ENCODE measurements around the gene VTCN1.
"Not testable (repeated sequence)": the region's sequence is repeated elsewhere in the genome, so short reads cannot be mapped to it uniquely, and the experiment has no call there.

Gene VTCN1, protein sequence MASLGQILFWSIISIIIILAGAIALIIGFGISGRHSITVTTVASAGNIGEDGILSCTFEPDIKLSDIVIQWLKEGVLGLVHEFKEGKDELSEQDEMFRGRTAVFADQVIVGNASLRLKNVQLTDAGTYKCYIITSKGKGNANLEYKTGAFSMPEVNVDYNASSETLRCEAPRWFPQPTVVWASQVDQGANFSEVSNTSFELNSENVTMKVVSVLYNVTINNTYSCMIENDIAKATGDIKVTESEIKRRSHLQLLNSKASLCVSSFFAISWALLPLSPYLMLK

DNA sequence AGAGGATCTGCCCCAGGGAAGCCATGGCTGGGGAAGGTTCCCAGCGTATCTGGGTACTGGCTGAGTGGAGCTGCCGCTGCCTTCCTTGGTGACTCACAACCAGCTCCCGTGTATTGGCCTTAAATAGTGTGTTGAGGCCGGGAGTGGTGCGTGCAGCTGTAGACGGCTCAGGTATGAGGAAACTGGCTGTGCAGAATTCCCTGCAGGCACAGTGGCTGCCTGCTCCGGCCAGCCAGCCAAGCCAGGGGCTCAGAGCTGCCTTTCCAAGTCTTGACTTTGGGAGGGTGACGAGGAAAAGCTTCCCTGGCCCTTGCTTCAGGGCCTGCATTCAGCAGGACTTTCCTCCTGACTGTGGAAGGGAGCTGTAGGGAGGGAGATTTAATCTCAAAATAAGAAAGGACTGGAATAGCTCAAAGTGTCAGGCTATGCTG is at the start of gene VTCN1:
Gene VTCN1 (minus strand): TSS at position 97 of the 431 bp plus-strand sequence. CDS start 72 bp downstream, at position 25.
- DNase-seq: no peak

DNA sequence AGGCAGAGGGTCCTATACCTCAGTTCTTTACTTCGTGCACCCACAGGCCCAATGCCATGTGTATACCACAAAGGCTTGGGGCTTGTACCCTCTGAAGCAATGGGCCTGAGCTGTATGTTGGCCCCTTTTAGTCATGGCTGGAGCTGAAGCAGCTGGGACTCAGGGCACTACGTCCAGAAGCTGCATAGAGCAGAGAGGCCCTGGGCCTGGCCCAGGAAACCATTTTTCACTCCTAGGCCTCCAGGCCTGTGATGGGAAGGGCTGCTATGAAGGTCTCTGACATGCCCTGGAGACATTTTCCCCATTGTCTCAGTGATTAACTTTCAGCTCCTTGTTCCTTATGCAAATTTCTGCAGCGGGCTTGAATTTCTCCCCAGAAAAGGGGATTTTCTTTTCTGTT is 48.1 kb upstream of the VTCN1 start:
- DNase-seq: no peak

DNA sequence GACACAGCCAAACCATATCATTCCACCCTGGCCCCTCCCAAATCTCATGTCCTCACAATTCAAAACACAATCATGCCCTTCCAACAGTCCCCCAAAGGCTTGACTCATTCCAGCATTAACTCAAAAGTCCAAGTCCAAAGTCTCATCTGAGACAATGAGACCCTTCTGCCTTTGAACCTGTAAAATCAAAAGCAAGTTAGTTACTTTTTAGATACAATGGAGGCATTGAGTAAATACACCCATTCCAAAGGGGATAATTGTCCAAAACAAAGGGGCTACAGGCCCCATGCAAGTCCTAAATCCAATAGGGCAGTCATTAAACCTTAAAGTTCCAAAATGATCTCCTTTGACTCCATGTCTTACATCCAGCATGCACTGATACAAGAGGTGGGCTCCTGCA is 47.3 kb upstream of the VTCN1 start:
- DNase-seq: not testable (repeated sequence)

DNA sequence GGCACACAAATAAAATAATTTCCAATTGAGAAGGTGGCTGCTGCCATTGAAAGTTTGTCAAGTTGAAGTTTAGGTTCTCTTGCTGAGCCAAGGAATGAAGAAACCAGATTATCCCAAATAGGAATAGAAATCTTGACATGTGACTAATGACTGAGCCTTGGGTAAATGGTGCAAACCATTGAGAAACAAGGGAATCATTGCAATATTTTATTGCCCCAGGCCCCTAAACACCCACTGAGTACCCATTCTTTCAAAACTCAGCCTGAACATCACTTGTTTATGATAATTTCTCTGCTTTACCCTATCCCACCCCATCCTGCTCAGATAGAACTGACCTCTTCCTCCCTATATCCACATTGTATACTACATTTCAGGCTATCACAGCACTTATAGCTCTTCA is 46.6 kb upstream of the VTCN1 start:
- no peak for DNase-seq

DNA sequence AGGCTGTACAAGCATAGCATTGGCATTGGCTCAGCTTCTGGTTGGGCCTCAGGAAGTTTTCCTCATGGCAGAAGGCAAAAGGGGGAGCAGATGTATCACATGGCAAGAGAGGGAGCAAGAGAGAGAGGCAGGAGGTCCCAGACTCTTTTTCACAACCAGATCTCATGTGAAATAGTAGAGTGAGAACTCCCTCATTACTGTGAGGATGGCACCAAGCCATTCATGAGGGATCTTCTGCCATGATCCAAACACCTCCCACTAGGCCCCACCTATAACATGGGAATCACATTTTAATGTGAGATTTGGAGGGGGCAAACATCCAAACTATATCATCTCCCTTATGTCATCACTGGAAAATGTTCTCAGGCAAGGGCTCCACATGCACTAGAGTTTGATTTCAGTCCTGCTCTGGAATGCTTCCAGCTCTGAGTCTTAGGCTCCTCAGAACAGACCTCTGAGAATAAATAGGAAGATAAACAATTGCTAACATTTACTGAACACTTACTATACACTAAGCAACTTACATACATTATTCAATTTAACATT is 39.4 kb upstream of the VTCN1 start:
- DNase-seq: no peak

DNA sequence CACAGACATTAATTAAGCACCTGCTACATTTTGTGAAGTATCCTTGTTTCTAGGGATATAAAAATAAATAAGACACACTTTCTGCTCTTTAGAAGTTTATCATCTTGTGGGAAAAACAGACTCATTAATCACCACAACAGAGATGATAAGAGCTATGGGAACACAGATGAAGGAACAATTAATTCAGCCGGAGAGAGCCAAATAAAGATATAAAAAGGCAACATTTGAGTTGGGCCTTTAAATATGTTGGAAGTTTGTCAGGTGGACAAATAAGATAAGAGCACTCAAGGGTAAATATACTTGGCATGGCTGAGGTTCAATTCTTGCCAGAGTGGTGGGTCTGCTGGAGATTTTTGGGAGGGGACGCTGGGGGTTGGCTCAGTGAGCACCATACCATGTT is 34.2 kb upstream of the VTCN1 start:
- DNase-seq: no peak

DNA sequence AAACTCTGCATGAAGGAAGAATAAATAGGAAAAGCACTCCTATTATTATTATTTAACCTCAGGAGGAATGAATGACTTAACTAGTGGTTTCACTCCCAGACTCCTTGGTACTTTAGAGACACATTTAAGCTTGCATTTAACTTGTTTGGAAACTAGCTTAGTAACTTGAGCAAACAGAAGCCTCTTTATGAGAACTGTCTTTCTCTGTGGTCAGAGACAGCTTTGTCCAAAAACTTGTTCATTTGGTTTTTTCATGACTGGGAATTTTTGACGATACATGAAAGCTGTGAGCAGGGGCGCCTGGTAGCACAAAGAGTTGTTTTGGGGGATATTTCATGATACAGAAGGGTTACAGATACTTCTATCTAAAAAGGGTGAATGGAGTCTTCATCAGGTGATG is 33.6 kb upstream of the VTCN1 start:
- DNase-seq: no peak

DNA sequence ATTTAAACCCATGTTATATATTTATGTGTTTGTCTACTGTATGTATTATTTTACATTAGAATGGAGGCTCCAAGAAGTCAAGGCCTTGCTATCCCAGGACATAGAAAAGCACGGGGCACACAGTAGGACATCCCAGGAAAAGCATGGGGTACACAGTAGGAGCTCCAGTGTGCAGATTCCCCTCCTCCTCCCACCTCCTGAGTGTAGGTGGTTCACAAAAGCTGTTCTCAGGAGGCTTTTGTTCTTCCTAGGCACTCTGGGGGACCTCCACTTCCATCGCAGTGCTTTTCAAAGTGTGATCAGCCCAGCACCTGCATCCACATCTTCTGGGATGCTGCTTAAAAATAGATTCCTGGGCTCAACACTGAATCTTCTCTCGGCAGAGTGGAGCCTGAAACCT is 30.8 kb upstream of the VTCN1 start:
- no peak for DNase-seq

DNA sequence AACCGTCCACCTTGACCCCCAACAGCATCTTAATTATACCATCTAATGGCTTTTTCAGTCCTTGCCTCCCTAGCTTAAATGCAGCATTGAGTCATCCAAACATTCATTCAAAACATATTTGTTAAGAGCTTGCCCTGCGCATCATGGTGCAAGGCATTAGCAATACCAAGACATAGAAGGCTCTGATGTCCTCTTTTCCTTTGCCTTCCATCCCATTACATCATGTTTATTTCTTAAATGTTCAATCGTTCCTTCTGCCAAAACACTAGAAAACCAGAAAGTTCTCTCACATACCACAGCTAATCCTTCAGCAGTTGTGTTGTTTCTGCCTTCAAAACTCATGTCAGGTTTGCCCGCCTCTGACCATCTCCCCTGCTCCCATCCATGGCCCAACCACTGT is 29.8 kb upstream of the VTCN1 start:
- DNase-seq: no peak

DNA sequence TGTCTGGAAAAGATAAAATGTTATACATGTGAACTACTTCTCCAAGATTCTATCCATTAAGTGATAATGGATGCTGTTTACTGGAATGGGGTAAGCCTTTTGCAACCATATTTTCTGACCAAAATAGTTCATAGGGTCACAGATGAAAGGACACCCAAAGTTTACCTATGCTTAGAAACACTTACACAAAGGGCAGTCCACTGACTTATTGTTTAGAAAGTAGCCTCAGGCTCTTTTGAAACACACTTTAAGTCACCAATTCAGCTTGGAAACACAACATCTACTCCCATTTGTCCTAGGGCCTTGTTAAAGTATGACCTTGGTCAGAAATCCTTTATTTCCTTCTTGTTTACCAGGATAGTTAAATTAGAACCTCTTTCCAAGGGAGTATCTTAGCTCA is 28.7 kb upstream of the VTCN1 start:
- DNase-seq: no peak

DNA sequence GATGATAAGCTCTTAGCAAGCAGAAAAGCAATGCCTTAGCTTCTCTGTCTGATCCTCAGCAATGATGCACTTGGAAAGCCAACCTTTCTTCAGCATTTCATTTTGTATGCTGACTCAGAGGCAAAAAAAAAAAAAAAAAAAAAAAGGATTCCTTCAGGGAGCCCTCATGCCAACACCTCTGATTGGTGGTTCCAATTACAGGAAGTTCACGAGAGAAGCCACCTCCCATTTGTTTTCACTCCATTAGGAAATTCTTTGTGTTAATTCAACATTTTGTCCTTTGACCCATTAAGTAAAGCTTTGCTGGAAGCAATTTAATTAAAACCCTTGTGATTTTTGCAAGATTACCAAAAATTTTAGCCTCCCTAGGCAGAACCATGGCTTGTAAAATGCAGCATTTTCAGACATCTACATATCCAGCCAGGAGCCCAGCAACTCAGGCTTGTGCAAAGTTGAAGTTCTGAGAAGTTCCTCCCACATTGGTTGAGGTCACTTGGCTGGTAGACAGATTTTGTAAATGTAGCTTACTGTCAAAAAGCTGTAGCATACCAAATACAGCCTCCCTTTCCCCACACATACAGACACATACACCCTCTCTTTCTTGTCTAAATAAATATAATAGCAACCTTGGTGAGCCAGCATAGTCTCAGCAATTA is 27.1 kb upstream of the VTCN1 start:
- no peak for DNase-seq

DNA sequence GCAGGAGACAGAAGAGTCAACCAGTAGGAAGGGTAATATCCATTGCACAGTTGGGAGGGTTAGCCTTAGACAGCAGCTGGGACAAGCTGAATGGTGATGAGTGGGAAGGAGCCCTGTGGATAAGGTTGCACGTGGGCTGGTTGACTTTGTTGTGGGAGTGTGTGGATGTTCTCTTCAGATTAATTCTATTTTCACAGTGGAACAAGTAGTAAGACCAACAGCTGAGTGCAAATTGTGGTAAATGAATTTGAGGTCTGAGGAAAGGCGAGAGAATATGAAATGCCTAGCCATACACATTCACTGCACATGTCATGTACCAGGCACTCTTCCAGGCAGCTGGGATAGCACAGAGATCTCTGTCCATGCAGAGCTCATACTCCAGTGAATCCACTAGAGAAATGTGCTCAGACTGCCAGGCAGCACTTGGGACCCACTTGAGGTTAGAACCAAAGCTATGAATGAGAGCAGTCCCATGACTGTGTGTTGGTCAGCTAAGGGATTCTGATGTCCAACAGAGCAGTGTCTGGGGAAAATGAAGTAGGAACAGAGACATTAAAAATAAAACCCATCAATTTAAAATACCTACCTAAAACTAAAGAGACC is 25.2 kb upstream of the VTCN1 start:
- no peak for DNase-seq

DNA sequence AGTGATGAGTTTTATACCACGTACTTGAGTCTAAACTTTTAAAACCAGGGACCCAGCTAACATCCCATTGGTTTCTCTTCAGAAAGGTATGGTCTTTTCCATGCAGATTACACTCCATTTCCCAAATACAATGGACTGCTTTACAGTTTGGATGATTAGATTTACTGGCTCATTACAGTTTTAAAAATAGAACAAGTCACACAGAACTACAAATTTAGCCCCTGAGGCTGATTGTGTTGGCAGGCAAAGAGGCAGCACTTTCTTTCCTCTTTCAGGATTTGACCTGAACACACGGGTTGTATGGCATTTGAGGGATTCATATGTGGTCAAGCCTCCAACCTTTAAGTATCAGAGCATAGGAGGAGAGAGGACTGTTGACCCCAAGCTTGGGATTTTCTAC is 21.8 kb upstream of the VTCN1 start:
- no peak for DNase-seq

DNA sequence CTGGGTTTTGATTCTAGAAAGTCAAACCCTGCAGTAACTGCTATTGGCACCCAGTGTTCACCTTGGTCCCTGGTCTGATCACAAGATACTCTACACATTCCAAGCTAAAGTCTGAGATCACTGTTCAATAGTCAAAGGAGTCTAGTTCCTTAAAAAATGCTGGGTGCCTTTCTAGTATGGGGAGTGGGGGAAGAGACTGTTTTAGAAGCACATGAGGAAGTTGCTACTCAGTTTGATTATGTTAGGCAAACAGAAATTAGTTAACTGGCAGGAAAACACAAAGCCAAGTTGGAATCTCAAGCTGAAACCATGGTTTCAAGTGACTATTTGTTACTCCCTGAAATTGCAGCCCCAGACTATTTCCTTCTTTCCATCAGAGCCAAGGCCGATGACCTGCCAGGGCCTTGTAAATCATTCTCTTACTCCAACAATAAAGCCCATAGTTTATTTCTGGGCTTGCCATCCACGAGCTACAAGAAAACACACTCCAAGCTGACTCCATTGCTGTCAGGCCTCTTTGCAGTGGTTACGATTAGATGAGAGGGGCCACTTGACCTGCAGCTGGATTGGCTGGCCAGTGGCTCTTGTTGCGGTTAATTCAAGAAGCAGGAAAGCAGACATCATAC is 21.1 kb upstream of the VTCN1 start:
- DNase-seq: no peak

DNA sequence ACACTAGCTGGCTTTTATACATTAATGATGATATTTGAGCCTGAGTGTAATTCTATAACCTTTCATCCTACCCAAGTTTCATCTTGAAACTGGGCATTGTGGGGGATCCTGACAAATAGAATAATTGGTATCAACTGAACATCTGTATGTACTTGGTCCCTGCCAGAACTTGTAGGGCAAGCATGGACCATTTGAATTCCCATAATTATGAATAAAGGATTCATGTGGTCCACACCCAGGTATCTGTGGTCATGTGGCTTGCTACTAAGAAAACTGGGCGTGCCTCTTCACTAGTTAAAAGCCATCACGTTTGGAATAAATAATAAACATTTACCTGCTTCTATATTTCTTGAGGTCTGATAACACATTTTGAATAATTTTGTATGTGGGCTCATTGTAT is 20.6 kb upstream of the VTCN1 start:
- no peak for DNase-seq

DNA sequence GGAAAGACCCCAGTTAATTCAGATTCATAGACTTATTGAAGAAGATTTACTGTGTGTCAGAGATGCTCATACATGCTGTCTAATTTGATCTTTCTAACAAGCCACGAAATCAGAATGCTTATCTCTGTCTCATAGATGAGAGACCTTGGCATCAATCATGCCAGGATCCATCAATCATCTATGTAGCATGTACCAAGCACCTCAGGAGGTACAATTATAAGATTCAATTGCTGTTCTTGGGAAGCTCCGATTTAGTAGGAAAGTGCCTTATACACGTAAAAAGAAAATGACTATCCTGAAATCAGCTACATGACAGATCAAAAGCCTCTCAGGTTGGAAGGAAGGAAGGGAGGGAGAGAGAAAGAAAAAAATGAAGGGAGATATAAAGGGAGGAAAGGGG is 18.5 kb upstream of the VTCN1 start:
- no peak for DNase-seq

DNA sequence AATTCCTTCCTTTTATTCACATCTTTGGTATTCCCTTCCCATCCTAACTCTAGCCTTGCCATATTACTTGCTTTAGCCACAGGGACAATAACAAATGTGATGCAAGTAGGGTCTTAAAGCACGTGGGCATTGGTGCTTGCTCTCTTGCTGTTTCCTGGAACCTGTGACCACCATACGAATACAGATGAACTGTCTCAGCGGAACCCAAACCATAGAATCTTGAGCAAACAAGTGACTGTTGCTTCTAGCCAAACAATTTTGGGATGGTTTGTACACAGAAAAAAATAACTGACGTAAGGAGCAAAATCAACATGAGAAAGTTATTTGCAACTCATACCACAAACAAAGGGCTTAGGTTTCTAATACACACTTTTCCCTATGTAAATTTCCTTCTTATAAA is 15.2 kb upstream of the VTCN1 start:
- no peak for DNase-seq

DNA sequence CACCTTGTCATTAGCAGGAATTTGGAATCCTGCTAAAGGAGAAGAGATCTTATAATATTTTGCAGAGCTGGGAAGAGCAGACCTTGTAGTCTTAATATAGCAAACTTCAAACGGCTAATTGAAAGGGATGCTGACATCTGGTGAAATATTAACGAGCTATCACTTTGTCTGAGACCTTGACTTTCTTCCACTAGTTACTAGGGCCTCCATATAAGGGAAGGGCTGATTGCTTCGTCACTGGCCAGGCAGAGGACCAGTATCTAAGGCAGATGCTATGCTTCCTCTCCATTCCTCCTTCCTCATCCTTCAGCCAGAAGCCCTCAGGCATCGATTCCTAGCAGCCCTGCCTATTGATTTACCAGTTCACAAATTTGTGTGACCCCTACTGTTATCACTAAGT is 6.0 kb upstream of the VTCN1 start:
- no peak for DNase-seq

DNA sequence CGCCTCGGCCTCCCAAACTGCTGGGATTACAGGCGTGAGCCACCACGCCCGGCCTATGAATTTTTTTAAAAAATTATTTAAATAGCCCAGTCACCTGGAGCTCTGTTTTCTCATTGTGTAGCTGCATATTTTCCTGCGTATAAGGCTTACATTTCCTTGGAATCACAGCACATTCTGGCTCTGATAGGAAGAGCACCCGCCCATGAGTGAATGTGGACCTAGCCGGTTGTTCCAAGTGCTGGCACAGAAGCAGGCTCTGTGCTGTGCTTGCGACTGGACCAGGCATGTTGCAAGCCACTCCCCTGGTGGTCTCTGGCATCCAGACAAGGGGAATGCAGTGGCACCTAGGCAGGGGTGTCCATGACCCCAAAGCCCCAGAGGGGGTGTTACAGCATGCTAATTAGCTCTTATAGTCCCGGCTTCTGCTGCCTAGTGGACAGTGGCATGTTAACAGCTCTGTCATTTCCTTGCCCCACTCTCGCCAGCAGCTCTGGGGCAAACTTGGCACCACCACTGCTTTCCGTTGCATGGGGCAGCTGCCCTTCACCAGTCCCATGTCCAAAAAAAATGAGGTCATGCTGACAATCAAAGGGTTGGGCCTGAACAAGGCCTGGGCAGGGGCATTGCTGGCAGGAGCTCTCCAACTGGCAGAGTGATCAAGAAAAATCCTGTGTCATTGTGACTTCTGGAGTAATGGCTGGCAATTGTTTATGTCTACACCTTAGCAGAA is 5.2 kb upstream of the VTCN1 start:
- no peak for DNase-seq

DNA sequence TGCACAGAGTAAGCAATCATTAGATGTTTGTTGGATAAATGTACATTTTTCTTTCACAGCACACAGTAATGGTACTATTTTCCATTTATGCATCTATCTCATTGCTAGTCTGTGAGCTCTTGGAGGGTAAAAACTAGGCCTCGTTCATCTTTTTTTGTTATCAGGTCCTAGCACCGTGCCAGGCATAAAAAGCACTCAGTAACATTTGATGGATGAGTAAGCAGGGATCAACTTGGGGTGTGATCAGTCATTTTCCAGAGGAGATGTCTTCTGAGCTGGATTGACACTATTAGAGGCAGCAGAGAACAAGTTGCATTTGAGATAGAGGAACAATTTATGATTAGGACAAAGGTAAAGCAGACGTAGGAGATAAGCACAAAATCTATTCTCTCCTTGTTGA is 4.3 kb upstream of the VTCN1 start:
- DNase-seq: no peak

DNA sequence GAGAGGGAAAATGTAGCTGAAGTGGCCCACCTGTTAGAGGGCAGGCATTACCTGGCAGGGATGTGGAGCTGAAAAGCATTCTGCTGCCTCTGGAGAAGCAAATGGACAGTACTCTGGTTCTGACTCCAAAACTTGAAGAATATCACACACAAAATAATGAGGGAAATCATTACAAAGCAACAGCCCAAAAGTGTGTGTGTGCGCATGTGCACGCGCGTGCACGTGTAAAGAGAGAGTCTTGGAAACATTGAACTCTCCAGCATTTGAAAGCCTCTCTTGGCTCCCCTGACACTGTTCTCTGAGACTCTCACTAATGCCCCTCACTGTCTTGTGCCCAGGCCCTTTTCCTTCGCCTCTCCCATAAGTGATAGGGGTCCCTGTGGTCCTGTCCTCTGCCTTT is 2.3 kb upstream of the VTCN1 start:
- no peak for DNase-seq

DNA sequence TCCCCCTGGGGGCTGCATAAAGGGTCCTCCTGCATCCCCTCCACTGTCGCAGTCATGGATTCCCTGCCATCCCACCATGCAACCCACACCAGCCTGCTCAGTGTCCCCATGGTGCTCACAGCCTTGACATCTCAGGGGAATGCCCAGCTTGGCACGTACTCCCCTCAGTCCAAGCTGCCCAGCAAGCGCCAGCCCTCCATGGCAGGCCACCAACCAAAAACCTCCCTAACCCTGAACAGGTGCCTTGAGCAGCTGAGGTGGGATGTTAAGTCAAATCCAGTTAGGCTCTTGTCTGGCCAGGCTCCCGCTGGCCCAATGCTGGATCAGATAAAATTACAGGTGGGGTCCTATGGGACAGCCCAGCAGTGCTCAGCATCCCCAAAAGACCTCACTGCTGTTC is 341 bp downstream of the VTCN1 start:
- no peak for DNase-seq

DNA sequence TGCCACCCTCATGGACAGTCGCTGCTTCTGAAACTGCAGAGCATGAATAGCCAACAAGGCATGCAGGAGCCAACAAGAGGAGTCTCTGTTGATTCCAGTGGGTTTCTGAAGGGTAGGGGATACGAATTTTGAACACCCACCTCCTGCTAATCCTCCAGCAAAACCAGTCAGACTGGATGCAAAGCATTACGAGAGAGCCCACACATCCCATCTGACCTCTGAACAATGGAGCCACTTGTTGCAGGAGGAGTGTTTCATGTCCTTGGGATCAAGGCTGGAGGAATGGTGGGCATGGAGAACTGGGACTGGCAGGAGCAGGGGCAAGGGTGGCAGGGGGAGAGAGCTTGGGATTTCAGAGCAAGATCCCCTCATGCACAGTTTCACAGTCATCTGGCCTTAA is 1.6 kb downstream of the VTCN1 start:
- DNase-seq: no peak
